ENCODE measurements around the gene NDUFA1.

GRCh38 chrX:119871599-119872395 lies at the start of gene NDUFA1, which contains the start of gene RNF113A:
- TF ChIP-seq CTCF (IDR thresholded peaks at IDR 0.05), result no peak
- TF ChIP-seq POLR2A (IDR thresholded peaks at IDR 0.05), result no peak
- peak in 2 of 3 donors; percentile 41 to 77 for TF ChIP-seq POLR2AphosphoS5 (IDR thresholded peaks at IDR 0.05)

Data from breast epithelium (tissue), 3 donors.